Activated effector memory CD4-positive, alpha-beta T cell treated with Interleukin-2 at 50 U/mL for 16 hours (primary cell): Measurements from ENCODE around the gene PKM.

Experiments used
- DNase-seq: peaks from one replicate; pipeline ENCODE4 v3.0.0-alpha.2; 2020

Gene PKM

GRCh38 chr15:72199721-72200212, 31.2 kb downstream of the PKM start:
- DNase-seq = peak; percentile 59

- DNase-seq = no peak
Observed at GRCh38 chr15:72199205-72199515, 31.8 kb downstream of the PKM start.

- DNase-seq = no peak
Observed at GRCh38 chr15:72198356-72199204, 32.4 kb downstream of the PKM start.

GRCh38 chr15:72197460-72198355, 33.3 kb downstream of the PKM start, which contains the start of gene GRAMD2A:
TSS of gene GRAMD2A (minus strand) at chr15:72197787.
- DNase-seq = no peak

GRCh38 chr15:72197041-72197459, 33.9 kb downstream of the PKM start:
- DNase-seq = no peak

- DNase-seq = no peak
Observed at GRCh38 chr15:72196409-72197040, 34.5 kb downstream of the PKM start.

- no peak for DNase-seq
Observed at GRCh38 chr15:72195101-72195511, 35.9 kb downstream of the PKM start.

- no peak for DNase-seq
Observed at GRCh38 chr15:72193836-72194396, 37.1 kb downstream of the PKM start.

- DNase-seq = no peak
Observed at GRCh38 chr15:72192416-72192815, 38.6 kb downstream of the PKM start.

GRCh38 chr15:72189250-72189902, 41.6 kb downstream of the PKM start:
- no peak for DNase-seq

- no peak for DNase-seq
Observed at GRCh38 chr15:72184165-72184811, 46.7 kb downstream of the PKM start.

GRCh38 chr15:72183781-72184164, 47.2 kb downstream of the PKM start:
- no peak for DNase-seq

GRCh38 chr15:72182673-72183072, 48.3 kb downstream of the PKM start:
- no peak for DNase-seq

- no peak for DNase-seq
Observed at GRCh38 chr15:72182244-72182643, 48.7 kb downstream of the PKM start.

- DNase-seq = no peak
Observed at GRCh38 chr15:72180761-72181324, 50.1 kb downstream of the PKM start.

- DNase-seq = no peak
Observed at GRCh38 chr15:72179950-72180581, 50.9 kb downstream of the PKM start.

GRCh38 chr15:72178976-72179585, 51.9 kb downstream of the PKM start:
- DNase-seq = no peak

GRCh38 chr15:72176743-72177142, 54.2 kb downstream of the PKM start:
- DNase-seq = no peak

GRCh38 chr15:72176159-72176558, 54.8 kb downstream of the PKM start:
- DNase-seq = no peak
